Dendritic cell treated with granulocyte-macrophage colony-stimulating factor and Interleukin-4, amounts not matched to agents 40 ng/mL and 50 ng/mL, for 4 days (primary cell): ENCODE data around the gene MOGAT1.
"Not testable (repeated sequence)": the region's sequence is repeated elsewhere in the genome, so short reads cannot be mapped to it uniquely, and the experiment has no call there.

ENCODE experiments used
- H3K27ac Mint-ChIP-seq: one replicate; pipeline ENCODE4 v1.8.0; 2022; ENCODE audit warnings: mild to moderate bottlenecking, mixed read lengths
- H3K27me3 Mint-ChIP-seq: one replicate; pipeline ENCODE4 v1.8.0; 2022; ENCODE audit warnings: mild to moderate bottlenecking, mixed read lengths
- H3K36me3 Mint-ChIP-seq: one replicate; pipeline ENCODE4 v1.8.0; 2022; ENCODE audit warnings: low read depth, mixed read lengths
- H3K4me1 Mint-ChIP-seq: one replicate; pipeline ENCODE4 v1.8.0; 2022; ENCODE audit warnings: low read depth, mixed read lengths
- H3K4me3 Mint-ChIP-seq: one replicate; pipeline ENCODE4 v1.8.0; 2022; ENCODE audit warnings: mild to moderate bottlenecking, moderate library complexity, mixed read lengths
- H3K9me3 Mint-ChIP-seq: one replicate; pipeline ENCODE4 v1.8.0; 2022; ENCODE audit warnings: mixed read lengths
- intact Hi-C: fragments of 100-400 bp; cut with micrococcal nuclease; formaldehyde crosslinking; loops from one replicate; pipeline ENCODE4 v1.15.0; 2022

The MOGAT1 gene

GRCh38 chr2:222709191-222709891 lies 37.9 kb downstream of the MOGAT1 start:
- Mint-ChIP-seq H3K27ac (peak overlapping the region; percentile 91), H3K27me3 (no peaks in the 10 kb centered on the region), H3K9me3 (no peaks in the 10 kb centered on the region), H3K4me3 (peak overlapping the region; percentile 64), H3K4me1 (peaks cover 29% of the 10 kb centered on the region), H3K36me3 (no peaks in the 10 kb centered on the region)
- intact Hi-C loops = loop anchor here (2.0 to 5.0 kb wide), 3 partner anchors 98 to 151 kb away; partner anchors contain the start of gene ACSL3

- H3K27ac Mint-ChIP-seq = peak overlapping the region; percentile 91
- H3K4me1 Mint-ChIP-seq = peaks cover 33% of the 10 kb centered on the region
- H3K4me3 Mint-ChIP-seq = no peak overlapping the region
- H3K36me3 Mint-ChIP-seq = no peaks in the 10 kb centered on the region
- intact Hi-C loops = no loop called here
- no peaks in the 10 kb centered on the region for H3K27me3 Mint-ChIP-seq
- no peaks in the 10 kb centered on the region for H3K9me3 Mint-ChIP-seq
Observed at GRCh38 chr2:222710736-222711135, 39.3 kb downstream of the MOGAT1 start.

GRCh38 chr2:222711315-222711940 lies 40.0 kb downstream of the MOGAT1 start:
- intact Hi-C loops = no loop called here
- H3K9me3 Mint-ChIP-seq = no peaks in the 10 kb centered on the region
- H3K27me3 Mint-ChIP-seq = no peaks in the 10 kb centered on the region

GRCh38 chr2:222713002-222713401 lies 41.5 kb downstream of the MOGAT1 start:
- Mint-ChIP-seq H3K9me3 (no peaks in the 10 kb centered on the region), H3K4me3 (no peak overlapping the region), H3K36me3 (no peaks in the 10 kb centered on the region), H3K27ac (no peak overlapping the region), H3K27me3 (no peaks in the 10 kb centered on the region), H3K4me1 (peaks cover 26% of the 10 kb centered on the region)
- intact Hi-C loops = no loop called here

More at GRCh38 chr2:222711315-222711940, 40.0 kb downstream of the MOGAT1 start:
- no peaks in the 10 kb centered on the region for H3K36me3 Mint-ChIP-seq
- H3K4me1 Mint-ChIP-seq = peaks cover 38% of the 10 kb centered on the region
- H3K4me3 Mint-ChIP-seq = no peak overlapping the region
- peak overlapping the region; percentile 91 for H3K27ac Mint-ChIP-seq

GRCh38 chr2:222714361-222715241 lies 43.1 kb downstream of the MOGAT1 start:
- no peaks in the 10 kb centered on the region for H3K27me3 Mint-ChIP-seq
- intact Hi-C loops = no loop called here
- no peak overlapping the region for H3K4me3 Mint-ChIP-seq
- peaks cover 2% of the 10 kb centered on the region for H3K9me3 Mint-ChIP-seq
- H3K4me1 Mint-ChIP-seq = peaks cover 21% of the 10 kb centered on the region
- no peak overlapping the region for H3K27ac Mint-ChIP-seq
- no peaks in the 10 kb centered on the region for H3K36me3 Mint-ChIP-seq

DNA sequence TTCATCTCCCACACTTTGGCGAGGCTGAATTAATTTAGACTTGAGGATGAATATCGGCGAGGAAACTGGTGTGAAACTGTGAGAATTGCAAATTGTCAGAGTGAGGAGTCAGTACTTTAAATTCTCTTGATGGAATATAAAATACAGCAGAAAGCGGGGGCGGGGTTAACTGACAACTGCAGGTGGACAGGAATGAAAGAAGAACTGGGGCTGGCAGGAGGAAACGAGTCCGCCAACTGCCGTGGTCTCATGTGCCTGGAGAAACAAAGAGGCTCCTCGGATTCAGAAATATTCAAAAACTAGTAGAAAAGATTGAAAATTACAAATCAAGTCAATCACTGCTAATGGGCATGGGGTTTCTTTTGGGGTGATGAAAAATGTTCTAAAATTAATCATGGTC lies 44.3 kb downstream of the MOGAT1 start:
- Mint-ChIP-seq H3K4me1 (peaks cover 19% of the 10 kb centered on the region), H3K27ac (no peak overlapping the region), H3K36me3 (no peaks in the 10 kb centered on the region), H3K4me3 (no peak overlapping the region), H3K27me3 (no peaks in the 10 kb centered on the region), H3K9me3 (peaks cover 10% of the 10 kb centered on the region)
- intact Hi-C loops = no loop called here

GRCh38 chr2:222719787-222720186 lies 48.3 kb downstream of the MOGAT1 start:
- Mint-ChIP-seq H3K4me1 (peaks cover 14% of the 10 kb centered on the region), H3K9me3 (peaks cover 21% of the 10 kb centered on the region)
- H3K36me3 Mint-ChIP-seq, H3K4me3 Mint-ChIP-seq, intact Hi-C loops, H3K27me3 Mint-ChIP-seq, H3K27ac Mint-ChIP-seq: not testable (repeated sequence)

- intact Hi-C loops, H3K27me3 Mint-ChIP-seq, H3K36me3 Mint-ChIP-seq, H3K4me3 Mint-ChIP-seq, H3K27ac Mint-ChIP-seq, H3K4me1 Mint-ChIP-seq: not testable (repeated sequence)
- H3K9me3 Mint-ChIP-seq = peaks cover 21% of the 10 kb centered on the region
Observed at GRCh38 chr2:222721597-222721996, 50.1 kb downstream of the MOGAT1 start.

- peaks cover 21% of the 10 kb centered on the region for H3K9me3 Mint-ChIP-seq
- H3K27ac Mint-ChIP-seq = no peak overlapping the region
- no peaks in the 10 kb centered on the region for H3K36me3 Mint-ChIP-seq
- H3K4me3 Mint-ChIP-seq = no peak overlapping the region
- intact Hi-C loops = no loop called here
- H3K4me1 Mint-ChIP-seq = peaks cover 5% of the 10 kb centered on the region
- H3K27me3 Mint-ChIP-seq = no peaks in the 10 kb centered on the region
Observed at GRCh38 chr2:222722327-222722946, 51.0 kb downstream of the MOGAT1 start.

GRCh38 chr2:222724208-222724607 lies 52.8 kb downstream of the MOGAT1 start:
- H3K4me1 Mint-ChIP-seq = peaks cover 3% of the 10 kb centered on the region
- intact Hi-C loops = no loop called here
- H3K27ac Mint-ChIP-seq = no peak overlapping the region
- no peaks in the 10 kb centered on the region for H3K27me3 Mint-ChIP-seq
- H3K4me3 Mint-ChIP-seq = no peak overlapping the region
- no peaks in the 10 kb centered on the region for H3K36me3 Mint-ChIP-seq
- H3K9me3 Mint-ChIP-seq = peaks cover 21% of the 10 kb centered on the region

DNA sequence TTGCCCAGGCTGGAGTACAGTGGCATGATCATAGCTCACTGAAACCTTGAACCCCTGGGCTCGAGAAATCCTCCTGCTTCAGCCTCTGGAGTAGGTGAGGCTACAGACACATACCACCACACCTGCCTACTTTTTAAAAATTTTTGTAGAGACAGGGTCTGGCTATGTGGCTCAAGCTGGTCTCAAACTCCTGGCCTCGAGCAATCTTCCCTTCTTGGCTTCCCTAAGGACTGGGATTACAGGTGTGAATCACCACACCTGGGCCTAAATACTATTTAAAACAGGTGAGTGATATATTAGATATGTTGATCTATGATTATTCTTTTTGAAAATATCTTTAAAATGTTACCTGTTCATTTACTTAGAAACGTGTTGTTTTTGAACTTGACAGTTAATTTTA lies 57.2 kb downstream of the MOGAT1 start:
- Mint-ChIP-seq H3K9me3 (no peaks in the 10 kb centered on the region), H3K4me3 (no peak overlapping the region), H3K4me1 (peaks cover 22% of the 10 kb centered on the region), H3K36me3 (no peaks in the 10 kb centered on the region), H3K27me3 (no peaks in the 10 kb centered on the region), H3K27ac (no peak overlapping the region)
- intact Hi-C loops = no loop called here

GRCh38 chr2:222730366-222730999 lies 59.0 kb downstream of the MOGAT1 start:
- intact Hi-C loops = loop anchor here (10.0 kb wide), 1 partner anchor 64 kb away; no protein-coding TSS in a partner anchor
- no peak overlapping the region for H3K4me3 Mint-ChIP-seq
- no peaks in the 10 kb centered on the region for H3K36me3 Mint-ChIP-seq
- H3K9me3 Mint-ChIP-seq = no peaks in the 10 kb centered on the region
- H3K27me3 Mint-ChIP-seq = no peaks in the 10 kb centered on the region
- no peak overlapping the region for H3K27ac Mint-ChIP-seq
- H3K4me1 Mint-ChIP-seq = peaks cover 29% of the 10 kb centered on the region

DNA sequence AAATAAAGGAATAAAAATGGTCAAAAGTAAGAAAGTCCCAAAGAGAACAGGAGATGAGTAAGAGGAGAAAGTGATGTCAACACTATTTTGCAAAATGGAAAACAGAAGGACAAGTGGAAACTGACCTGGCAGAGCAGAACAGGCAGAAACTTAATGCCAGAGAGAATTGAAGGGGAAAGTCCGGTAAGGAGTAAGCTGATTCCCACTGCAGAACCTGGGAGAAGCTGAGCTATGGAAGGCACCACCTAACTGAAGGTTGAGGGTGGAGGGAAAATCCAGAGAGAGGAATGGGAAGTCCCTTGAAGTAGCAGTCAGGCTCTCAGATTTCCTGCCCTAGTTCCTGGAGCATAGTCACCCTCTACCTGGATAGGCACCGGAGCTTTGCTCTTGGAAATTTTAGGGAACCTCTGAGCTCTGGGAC lies 59.8 kb downstream of the MOGAT1 start:
- intact Hi-C loops = loop anchor here (10.0 kb wide), 1 partner anchor 64 kb away; no protein-coding TSS in a partner anchor
- Mint-ChIP-seq H3K27me3 (no peaks in the 10 kb centered on the region), H3K9me3 (no peaks in the 10 kb centered on the region), H3K4me1 (peaks cover 29% of the 10 kb centered on the region), H3K36me3 (no peaks in the 10 kb centered on the region), H3K27ac (no peak overlapping the region), H3K4me3 (no peak overlapping the region)
